SU-DHL-6 (cell line): ENCODE data around the gene TP53BP2.

Experiments
- EZH2phosphoT487 ChIP-seq: fragments of 200-600 bp; sonication (generic), shearing (Covaris generic); conservative IDR thresholded peaks from 2 replicates; pipeline ENCODE4 v1.6.1; 2018; ENCODE audit warnings: mild to moderate bottlenecking, antibody characterized with exemption, low read length, moderate library complexity, mixed read lengths
- TF ChIP-seq, protein P1 (sequence below): fragments of 200-600 bp; sonication (generic); IDR thresholded peaks from one replicate; pipeline ENCODE4 v1.5.1; 2017; ENCODE audit warnings: antibody characterized with exemption, mild to moderate bottlenecking, low read length, moderate library complexity; ENCODE audit not compliant: insufficient read depth, poor library complexity, severe bottlenecking

DNA sequence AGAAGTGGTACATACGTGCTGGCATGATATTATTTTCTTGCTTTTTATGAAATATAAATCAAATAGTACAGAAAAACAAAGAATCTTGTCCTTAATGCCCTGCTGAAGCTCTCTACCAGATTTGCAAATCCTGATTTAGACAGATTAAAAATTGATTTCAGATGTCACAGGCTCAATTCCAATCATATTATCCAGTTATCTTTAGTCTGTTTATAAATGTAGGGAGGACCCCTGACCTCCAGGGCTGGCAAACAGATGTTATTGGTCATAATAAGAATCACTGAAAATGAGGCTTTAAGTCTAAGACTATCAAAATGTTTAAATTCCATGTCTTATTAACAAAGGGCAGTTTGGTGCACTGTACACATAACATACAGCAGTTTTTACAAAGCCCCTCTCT lies 62.1 kb downstream of the TP53BP2 start:
- TF ChIP-seq, protein P1, sequence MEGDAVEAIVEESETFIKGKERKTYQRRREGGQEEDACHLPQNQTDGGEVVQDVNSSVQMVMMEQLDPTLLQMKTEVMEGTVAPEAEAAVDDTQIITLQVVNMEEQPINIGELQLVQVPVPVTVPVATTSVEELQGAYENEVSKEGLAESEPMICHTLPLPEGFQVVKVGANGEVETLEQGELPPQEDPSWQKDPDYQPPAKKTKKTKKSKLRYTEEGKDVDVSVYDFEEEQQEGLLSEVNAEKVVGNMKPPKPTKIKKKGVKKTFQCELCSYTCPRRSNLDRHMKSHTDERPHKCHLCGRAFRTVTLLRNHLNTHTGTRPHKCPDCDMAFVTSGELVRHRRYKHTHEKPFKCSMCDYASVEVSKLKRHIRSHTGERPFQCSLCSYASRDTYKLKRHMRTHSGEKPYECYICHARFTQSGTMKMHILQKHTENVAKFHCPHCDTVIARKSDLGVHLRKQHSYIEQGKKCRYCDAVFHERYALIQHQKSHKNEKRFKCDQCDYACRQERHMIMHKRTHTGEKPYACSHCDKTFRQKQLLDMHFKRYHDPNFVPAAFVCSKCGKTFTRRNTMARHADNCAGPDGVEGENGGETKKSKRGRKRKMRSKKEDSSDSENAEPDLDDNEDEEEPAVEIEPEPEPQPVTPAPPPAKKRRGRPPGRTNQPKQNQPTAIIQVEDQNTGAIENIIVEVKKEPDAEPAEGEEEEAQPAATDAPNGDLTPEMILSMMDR, result no peak
- TF ChIP-seq EZH2phosphoT487, result no peak
